GM19468 (cell line): ENCODE data around the gene SRRM5.

Source experiments
- ATAC-seq: cut with Tn5 transposase; IDR thresholded peaks from one replicate; pipeline ENCODE4 v1.9.1; 2021; ENCODE audit warnings: mild to moderate bottlenecking, moderate library complexity, moderate number of reproducible peaks; ENCODE audit not compliant: unreplicated experiment; ENCODE audit errors: extremely low read depth

Gene SRRM5

GRCh38 chr19:43662487-43662886 is 50.6 kb downstream of the SRRM5 start:
- no peak for ATAC-seq

GRCh38 chr19:43664018-43664417 is 52.1 kb downstream of the SRRM5 start:
- no peak for ATAC-seq
